NCI-H1105 (cell line): ENCODE results near the gene TSPAN11.
A peak's percentile ranks its signal among the peaks of the same experiment; 100 is the strongest.

Experiments
- DNase-seq: peaks from one replicate; lab custom pipeline; 2025; lab: John Stamatoyannopoulos, UW

The TSPAN11 gene

DNA sequence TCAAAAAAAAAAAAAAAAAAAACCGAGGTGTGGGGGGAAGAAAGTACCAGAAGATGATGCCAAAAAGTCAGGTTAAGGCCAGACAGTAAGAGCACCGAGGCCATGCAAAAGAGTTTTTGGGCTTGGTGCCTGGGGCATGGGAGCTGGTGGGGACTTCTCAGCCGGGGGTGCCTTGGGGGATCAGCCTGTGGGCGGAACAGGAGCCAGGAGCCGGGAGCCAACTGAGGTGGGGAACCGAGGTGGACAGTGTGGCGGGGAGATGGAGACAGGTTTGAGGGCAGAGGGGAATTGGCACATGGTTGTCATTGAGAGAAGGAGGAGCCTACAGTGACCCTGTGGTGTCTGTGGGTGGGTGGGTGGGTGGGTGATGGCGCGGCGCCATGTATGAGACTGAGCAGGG is 33.2 kb downstream of the TSPAN11 start:
- DNase-seq = no peak

DNA sequence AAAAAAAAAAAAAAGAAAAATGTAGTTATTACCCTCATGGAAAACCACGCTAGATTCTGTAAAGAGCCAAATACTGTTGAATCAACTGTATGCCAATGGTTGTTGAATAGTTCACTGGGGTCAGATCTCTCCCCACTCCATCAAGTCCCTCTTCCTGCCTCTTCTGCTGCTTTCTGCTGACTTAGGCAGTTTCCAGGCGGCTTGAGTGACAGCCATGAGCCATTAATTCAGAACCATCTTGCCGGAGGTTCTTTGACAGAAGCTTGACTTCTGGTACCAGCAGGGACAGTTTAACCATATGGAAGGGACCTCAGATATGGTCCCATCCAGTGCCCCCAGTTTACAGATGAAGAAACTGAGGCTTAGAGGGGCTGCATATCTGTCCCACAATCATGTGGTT is 34.5 kb downstream of the TSPAN11 start:
- DNase-seq = no peak

DNA sequence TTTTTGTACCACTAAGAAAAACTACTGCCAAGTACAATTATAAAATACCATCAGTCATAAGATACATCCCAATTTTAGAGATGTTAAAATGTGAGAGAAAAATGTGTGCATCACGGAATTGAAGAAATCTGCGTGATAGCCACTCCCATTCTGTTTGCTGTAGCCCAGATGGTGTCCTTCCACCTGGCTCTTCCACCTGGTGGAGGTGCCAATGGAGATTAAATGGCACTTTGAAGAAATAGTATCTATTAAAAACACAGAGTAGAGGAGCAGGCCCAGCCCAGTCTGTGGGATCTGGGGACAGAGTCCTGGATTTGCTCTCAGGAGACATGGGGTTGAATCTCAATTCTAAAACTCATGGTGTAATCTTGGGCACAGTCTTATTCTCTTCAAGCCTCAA is 35.5 kb downstream of the TSPAN11 start:
- no peak for DNase-seq

DNA sequence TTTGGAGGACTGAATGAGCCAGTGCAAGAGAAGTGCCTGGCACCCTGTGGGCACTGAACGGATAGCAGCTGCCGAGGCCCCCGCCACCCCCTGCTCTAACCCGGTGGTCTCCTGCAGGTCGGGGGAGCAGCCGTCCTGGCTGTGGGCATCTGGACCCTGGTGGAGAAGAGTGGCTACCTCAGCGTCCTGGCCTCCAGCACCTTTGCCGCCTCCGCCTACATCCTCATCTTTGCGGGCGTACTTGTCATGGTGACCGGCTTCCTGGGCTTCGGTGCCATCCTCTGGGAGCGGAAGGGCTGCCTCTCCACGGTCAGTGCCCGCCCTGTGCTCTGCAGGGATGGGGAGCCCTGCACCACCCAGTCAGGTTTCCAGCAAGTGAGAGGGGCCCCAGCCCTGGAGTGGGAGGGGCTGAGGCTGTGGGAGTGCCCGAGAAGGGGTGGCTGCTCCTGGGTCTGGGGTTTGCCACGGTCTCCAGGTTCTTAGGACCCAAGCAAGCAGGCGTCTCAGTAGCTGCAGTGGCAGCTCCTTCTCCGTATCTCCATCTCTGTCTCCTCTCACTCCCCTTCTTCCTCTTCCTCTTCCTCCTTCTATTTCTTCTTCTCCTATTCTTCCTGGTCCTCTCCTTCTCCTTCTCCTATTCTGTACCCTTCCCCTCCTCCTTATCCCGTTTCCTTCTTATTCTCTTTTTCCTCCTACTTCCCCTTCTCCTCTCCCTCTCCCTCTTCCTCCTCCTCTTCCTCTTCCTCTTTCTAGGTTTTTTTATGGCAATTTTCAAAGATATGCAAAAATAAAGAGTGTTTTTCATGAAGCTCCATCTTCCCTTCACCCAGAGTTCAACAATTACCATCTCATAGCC is 37.4 kb downstream of the TSPAN11 start:
- DNase-seq = no peak

DNA sequence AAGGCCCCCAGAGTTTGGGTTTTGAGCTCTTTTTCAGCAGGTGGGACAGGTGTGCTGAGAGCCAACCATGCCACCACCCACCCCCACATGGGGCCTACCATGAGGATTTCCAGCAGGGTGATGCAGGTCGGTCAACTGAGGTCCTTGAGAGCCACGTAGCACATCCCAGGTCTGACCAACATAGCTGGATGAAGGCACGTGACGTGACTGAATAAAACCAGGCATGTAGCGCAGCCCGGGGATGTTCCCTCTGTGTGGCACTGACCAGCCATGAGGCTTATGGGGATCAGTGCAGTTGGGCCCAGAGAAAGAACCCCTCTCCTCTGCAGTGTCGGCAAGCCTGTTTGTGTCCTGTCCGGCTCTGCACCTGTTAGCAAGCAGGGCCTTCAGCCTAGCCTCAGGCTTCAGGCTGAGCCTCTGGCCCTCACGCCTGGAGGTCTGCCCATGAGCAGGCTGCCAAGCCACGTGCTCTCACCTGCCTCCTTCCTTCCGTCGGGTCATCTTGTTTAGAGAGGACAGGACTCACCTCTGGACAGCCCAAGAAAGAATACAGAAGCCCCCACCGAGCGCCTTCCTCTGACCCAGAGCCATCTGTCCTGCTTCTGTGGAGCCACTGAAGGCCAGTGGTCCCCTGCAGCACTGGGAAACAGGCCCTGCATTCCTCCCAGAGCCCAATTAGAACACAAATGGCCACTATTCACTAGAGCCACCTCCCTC is 38.5 kb downstream of the TSPAN11 start:
- no peak for DNase-seq

DNA sequence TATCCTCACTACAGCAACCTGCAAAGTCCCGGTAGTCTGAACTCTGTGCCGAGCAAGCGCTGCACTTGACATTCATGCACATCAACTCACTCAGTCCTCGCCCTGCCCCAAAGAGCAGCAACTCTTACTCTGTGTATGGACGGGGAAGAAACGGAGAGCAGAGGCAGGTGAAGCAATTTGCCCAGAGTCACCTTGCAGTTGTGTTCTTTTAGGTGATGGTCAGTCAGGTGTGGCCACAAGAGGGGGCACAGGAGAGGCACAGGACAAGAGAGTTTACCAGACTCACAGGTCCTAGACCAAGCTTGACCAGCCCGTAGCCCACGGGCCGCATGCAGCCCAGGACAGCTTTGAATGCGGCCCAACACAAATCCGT is 39.1 kb downstream of the TSPAN11 start:
- no peak for DNase-seq

DNA sequence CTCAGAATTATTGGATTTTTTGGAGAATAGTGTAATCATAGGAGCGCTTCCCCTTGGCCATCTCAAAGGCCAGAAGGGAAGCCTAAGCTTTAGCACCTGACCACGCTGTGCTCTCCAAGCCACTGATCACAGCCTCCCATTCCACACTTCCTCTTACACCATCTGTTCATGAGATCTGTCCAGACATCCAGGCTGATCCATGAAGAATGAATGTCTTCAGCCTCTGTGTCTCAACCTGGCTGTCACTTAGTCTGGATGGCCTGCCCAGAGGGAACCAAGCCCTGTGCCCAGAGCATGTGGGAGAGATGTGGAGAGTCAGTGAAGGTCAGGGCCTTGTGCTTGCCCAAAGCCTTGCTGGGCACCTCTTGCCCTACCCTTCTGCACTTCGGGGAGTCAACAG is 40.5 kb downstream of the TSPAN11 start:
- DNase-seq = no peak

DNA sequence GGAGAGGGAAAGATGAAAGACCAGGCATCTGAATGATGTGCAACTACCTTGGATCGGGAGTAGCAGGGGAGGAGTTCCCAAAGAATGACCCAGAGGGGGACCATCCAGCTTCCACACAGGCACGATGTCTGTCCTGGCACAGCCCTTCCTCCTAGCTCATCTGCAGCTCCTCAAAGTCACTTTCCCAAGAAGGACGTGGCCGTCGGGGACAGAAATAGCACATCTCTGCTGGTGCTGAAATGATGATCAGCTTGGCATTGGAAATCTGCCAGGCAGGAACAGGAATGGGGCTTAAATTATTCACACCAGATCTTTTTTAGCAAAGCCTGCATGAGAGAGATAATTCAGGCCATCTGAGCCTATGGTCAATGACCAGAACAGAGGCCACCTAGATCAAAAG is 41.7 kb downstream of the TSPAN11 start:
- no peak for DNase-seq

DNA sequence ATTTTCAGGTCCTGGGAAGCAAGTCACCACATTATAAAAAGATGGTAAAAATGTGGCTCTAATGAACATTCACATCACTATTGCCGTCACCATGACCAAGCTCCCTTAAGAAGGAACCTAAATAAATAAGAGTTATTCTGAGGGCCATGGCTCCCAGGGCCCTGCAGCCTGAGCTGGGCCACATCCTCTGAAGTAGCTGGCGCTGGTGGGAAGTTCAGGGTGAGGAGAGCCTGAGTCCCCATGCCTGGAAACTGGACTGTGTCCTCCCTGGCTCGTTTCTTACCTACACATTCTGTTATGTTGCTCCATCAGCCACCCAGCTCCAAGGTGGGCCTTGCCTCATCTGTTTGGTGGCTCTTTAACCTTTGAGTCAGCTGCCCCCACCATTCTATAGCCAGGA is 42.5 kb downstream of the TSPAN11 start:
- DNase-seq = no peak

DNA sequence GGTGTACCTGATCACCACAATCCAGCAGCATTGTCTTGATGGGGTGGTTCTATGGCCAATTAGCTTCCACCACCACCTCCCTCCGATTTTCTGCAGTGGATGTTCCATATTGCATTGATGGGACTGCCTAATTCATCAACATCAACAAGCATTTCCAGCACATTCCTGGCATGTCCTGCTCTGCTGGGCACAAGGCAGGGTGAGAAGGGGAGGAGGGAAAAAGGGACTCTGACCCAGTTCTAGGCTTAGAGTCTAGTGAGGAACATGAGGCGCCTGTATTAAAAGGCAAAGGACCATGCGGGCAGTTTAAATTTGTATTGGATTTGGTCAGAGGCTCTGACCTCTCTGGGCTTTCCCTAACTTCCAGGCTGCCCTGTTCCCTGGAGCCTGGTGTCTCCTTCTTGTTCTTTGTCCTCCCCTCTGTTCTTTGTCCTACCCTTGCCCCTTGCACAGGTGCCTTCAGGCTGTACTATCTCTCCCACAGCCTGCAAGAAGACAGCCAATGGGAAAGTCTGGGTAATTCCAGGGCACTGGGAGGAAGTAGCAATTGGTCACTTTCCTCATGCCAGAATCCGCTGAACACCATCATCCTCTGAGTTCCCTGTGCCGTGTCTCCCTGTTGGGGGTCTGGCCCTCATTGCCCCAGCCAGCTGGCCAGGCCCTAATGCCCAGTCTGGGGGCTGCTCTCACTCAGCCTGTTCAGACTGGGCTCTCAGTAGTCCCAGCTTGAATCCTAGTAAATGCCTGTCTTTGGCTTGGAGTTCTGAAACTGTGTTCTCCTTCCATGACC is 43.3 kb downstream of the TSPAN11 start:
- DNase-seq = no peak

DNA sequence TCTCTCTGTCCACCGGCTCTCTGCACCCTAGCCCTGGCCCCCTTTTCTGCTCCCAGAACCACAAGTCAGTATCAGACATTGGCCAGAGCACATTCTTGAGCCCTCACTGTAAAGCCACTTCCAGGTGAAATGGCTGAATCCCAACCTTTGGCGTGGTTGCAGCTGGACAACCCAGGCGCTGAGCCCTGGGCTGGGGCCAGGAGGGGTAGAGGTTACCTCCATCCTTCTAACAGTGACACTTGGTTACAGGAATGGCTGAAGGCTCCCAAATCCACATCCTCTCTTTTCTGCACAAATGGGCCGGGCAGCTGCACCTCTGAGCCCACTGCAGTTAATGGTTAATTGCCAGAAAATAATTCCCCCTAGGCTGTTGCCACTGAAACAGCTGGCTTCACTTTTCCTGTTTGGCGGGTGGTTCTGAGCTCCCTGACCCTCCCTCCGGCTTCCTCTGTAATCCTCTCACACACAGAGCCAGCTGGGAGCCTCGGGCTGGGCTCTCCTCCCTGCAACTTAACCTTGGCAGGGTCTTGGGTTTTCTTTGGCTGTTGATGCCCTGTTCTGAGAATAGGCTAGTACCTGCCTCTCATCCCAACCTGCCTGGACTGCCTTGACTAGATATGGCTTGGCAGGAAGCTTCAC is 44.1 kb downstream of the TSPAN11 start:
- DNase-seq = peak; percentile 60

DNA sequence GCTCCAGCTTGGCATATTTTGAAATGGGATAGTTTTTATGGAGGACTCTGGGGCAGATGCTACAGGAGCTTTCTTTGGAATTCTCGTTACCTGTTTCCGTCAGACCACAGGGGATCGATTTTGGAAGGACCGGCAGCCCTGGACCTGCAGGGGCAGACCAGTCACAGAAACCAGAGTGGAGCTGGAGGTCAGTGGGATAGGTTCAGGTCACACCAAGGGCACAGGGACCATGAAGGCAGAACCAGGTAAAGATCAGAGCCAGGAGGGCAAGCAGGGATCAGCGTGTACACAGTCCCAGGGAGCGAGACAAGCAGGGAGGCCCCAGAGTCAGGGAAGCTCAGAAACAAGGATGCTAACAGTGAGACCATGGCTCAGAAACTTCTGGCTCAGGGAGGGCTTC is 45.5 kb downstream of the TSPAN11 start:
- DNase-seq = no peak

DNA sequence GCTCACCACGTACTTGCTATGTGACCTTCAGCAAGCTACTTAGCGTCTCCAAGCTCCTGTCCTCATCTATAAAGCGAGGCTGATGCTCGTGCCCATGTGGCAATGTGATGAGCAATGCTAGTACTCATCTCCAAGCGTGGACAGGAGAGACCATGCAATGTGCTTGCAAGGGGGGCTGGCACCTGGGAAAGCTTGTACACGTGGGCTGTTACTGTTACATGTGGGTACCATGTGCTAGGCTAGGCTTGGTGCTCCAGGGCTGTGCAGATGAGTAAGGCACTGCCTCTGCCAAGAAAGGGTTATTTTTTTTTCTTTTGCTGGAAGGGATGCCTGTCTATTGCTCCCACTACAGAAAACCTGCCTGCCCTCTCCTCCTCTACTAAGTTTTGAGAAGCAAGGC is 46.6 kb downstream of the TSPAN11 start:
- no peak for DNase-seq

DNA sequence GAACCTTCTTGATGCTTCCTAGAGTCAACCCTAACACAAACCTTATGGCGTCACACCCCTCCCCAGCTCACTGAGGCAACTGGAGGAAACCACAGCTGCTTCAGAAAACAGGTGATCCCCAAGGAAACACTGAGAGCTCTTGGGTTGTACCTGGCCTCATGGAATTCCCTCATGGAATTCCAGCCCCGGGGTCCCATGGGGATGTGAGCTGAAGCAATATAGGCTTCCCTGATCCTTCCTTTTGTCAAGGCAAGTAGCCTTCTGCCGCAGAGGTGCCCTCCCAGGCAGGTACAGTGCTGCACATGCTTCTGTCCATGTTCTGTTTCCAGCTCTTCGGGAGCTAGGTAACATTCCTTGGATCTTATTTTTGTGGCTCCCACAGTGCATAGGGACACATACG is 47.3 kb downstream of the TSPAN11 start:
- DNase-seq = no peak

DNA sequence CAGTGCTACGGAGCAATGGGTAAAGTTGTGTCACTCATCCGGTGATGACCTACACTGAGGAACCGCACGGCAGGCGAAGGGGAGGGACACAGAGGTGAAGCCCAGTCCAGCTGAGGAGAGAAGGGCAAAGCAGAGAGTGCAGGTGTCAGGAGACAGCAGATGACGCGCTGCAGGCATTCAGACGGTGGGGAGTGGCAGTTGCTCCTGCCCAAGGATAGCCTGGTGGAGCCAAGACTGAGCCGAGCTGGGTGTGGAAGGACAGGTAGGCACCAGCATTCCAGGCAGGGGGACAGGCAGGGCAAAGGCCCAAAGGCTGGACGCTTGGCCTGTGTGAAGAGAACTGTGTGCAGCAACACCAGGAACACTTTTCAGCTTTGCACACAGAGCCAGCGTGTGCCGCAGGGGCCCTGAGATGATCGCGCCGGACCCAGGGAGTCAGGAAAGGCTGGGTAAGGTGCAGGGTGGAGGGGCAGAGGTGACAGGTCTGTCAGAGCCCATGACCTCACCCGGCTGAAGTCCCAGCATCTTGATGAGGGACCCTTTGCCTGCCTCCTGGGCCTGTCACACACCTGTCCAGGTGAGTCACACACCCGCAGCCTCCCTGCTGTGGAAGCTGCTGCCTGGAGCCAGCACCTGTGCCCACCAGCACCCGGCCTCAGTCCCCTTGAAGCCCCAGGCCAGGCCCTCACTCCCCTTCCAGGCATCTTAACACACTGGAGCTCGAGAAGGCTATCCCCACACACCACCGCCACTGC is 48.4 kb downstream of the TSPAN11 start:
- no peak for DNase-seq

DNA sequence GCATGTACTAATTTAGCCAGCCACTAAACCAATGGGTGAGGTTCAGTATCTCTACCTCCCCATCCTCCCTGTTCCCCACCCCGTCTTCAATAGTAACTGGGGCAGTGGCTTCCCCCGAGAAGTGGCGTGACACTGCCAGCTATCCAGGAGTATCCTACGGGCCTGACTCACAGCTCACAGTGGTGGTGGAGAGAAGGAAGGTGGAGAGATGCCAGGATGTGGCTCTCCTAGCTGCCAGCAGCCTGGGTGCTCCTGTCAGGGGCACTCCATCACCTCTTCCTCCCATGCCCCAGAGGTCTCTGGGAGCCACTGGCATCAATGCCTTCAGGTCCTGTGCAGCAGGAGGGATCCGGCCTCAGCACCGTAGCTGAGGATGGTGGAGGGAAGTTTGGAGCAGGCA is 49.0 kb downstream of the TSPAN11 start:
- no peak for DNase-seq

DNA sequence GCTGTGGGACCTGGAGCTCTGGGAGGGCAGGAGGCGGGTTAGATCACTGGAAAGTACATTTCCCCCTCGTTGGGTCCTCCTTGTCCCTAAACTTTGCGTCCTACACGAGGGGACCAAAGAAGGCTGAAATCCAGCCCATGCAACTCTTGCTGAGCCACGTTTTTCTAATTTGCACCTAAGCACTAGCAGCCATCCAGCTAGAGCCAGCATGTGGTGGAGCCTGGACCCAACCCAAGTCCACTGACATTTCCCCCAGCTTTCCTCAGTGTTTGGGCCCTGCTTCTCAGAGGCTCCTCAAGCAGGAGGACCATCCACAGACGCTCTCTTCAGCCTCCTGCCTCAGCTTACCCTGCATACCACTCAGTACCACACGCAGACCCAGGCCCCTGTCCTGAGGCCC is 49.7 kb downstream of the TSPAN11 start:
- no peak for DNase-seq

DNA sequence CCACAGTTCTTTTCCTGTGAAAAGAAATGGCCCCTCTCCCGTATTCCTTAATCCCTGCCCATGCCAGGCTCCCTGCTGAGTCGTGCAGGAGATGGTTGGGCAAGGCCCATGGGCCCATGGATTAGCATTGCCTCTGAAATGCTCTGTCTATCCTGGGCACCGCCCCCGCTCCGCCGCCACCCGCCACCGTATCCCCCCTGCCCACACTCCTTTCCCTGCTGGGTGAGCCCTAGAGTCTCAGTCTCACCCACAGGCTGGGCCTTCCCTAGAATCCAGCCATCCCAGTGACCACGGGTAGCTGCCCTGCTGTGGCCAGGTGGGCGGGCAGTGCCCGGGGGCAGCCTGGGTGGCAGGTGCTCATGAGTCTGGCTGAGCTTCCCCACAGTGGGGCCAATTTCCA is 50.6 kb downstream of the TSPAN11 start:
- DNase-seq = no peak

DNA sequence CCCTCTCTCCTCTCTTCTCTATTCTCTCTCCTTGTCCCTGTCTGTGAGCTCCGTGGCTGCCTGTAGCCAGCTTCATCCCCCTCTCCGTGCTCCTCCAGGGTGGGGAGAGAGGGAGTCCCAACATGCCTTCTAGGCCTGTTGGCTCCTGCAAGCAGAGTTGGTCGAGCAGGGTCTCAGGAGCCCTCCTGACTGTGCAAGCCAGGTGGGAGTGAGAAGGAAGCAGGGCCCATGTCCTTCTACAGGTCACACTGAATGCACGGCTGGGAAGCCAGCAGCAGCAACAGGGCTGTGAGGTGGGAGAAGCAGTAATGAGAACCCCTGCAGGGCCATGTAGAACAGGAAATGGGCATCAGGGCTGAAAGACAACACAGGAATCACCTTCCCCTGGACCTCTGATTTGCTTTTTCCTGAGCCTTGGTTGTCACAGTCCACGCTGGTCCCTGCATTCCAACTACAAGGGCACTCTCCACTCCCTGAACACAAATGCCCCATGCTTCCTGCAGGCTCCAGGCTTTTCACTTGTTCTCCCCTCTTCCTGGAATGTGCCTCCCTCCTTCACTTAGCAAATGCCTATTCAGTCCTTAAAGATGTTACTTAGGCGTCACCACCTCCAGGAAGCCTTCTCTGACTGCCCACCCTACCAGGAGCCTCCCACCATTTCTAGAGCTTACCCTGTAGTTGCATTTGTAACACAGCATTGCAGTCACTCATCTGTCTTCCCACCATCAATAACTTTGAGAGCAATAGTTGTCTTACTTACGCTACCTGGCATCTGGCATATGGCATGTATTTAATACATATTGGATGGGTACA is 51.2 kb downstream of the TSPAN11 start:
- DNase-seq = no peak

DNA sequence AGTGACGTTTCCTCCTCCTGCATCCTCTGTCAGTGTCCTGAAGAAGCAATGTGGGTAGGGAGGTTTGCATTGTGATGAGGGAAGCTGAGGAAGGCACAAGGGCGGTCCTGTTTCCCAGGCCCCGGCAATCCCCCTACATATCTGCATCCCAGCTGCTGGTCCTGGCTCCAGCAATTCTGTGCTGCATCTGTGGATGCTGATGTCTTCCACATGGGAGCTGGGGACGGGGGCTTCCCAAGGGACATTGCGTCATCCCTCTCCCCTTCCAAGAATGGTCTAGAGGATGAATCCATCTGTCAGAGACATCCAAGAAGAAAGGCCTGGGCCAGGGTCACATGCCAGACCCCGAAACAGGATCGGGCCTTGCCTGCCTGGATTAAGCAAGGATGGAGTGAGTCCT is 52.1 kb downstream of the TSPAN11 start:
- no peak for DNase-seq
